ENCODE results near the gene SCMH1.

The SCMH1 gene

GRCh38 chr1:41097105-41097504 lies 145.0 kb downstream of the SCMH1 start:
- no peak for DNase-seq (ENCODE audit: low spot score)

GRCh38 chr1:41093826-41094225 lies 148.3 kb downstream of the SCMH1 start:
- no peak for DNase-seq (ENCODE audit: low spot score)

GRCh38 chr1:41086921-41087320 lies 155.2 kb downstream of the SCMH1 start:
- DNase-seq (ENCODE audit: low spot score): no peak

- no peak for DNase-seq (ENCODE audit: low spot score)
Observed at GRCh38 chr1:41078616-41079015, 163.5 kb downstream of the SCMH1 start.

- DNase-seq (ENCODE audit: low spot score): no peak
Observed at GRCh38 chr1:41078193-41078592, 163.9 kb downstream of the SCMH1 start.

GRCh38 chr1:41073971-41074370 lies 168.1 kb downstream of the SCMH1 start:
- peak; percentile 30 for DNase-seq (ENCODE audit: low spot score)

- no peak for DNase-seq (ENCODE audit: low spot score)
Observed at GRCh38 chr1:41072051-41072450, 170.1 kb downstream of the SCMH1 start.

GRCh38 chr1:41056907-41057306 lies 185.2 kb downstream of the SCMH1 start:
- DNase-seq (ENCODE audit: low spot score): no peak

- no peak for DNase-seq (ENCODE audit: low spot score)
Observed at GRCh38 chr1:41053316-41053715, 188.8 kb downstream of the SCMH1 start.

GRCh38 chr1:41051022-41051421 lies 191.1 kb downstream of the SCMH1 start:
- DNase-seq (ENCODE audit: low spot score): no peak

GRCh38 chr1:41048540-41048939 lies 193.6 kb downstream of the SCMH1 start:
- DNase-seq (ENCODE audit: low spot score): no peak

- no peak for DNase-seq (ENCODE audit: low spot score)
Observed at GRCh38 chr1:41046347-41046775, 195.7 kb downstream of the SCMH1 start.

GRCh38 chr1:41045740-41046139 lies 196.4 kb downstream of the SCMH1 start:
- DNase-seq (ENCODE audit: low spot score): no peak

- DNase-seq (ENCODE audit: low spot score): no peak
Observed at GRCh38 chr1:41044187-41044586, 197.9 kb downstream of the SCMH1 start.

- no peak for DNase-seq (ENCODE audit: low spot score)
Observed at GRCh38 chr1:41041614-41042270, 200.4 kb downstream of the SCMH1 start.

- DNase-seq (ENCODE audit: low spot score): no peak
Observed at GRCh38 chr1:41038110-41038509, 204.0 kb downstream of the SCMH1 start.

- no peak for DNase-seq (ENCODE audit: low spot score)
Observed at GRCh38 chr1:41037116-41037903, 204.8 kb downstream of the SCMH1 start.

GRCh38 chr1:41033272-41033671 lies 208.8 kb downstream of the SCMH1 start:
- DNase-seq (ENCODE audit: low spot score): no peak

GRCh38 chr1:41032147-41032546 lies 210.0 kb downstream of the SCMH1 start:
- DNase-seq (ENCODE audit: low spot score): no peak

- DNase-seq (ENCODE audit: low spot score): no peak
Observed at GRCh38 chr1:41030872-41031616, 211.1 kb downstream of the SCMH1 start.

- no peak for DNase-seq (ENCODE audit: low spot score)
Observed at GRCh38 chr1:41028034-41028642, 214.0 kb downstream of the SCMH1 start.

Data from hepatic stellate cell (primary cell).